K562 treated with DMSO at 1 percent for 48 hours (cell line): ENCODE results near the gene SLC4A8. TPM values are rescaled to one million over a fixed set of nuclear protein-coding genes. Genes with fewer than 3 reads are reported as not detected.

Experiments
- total RNA-seq: library from RNA; unstranded; fragments of 300-600 nt; gene quantifications from 2 replicates; pipeline ENCODE4 v1.2.3, GENCODE V29; 2022; ENCODE audit warnings: low replicate concordance; ENCODE audit errors: extremely low read depth

SLC4A8 gene
- total RNA-seq: not detected in 2 replicates

DNA sequence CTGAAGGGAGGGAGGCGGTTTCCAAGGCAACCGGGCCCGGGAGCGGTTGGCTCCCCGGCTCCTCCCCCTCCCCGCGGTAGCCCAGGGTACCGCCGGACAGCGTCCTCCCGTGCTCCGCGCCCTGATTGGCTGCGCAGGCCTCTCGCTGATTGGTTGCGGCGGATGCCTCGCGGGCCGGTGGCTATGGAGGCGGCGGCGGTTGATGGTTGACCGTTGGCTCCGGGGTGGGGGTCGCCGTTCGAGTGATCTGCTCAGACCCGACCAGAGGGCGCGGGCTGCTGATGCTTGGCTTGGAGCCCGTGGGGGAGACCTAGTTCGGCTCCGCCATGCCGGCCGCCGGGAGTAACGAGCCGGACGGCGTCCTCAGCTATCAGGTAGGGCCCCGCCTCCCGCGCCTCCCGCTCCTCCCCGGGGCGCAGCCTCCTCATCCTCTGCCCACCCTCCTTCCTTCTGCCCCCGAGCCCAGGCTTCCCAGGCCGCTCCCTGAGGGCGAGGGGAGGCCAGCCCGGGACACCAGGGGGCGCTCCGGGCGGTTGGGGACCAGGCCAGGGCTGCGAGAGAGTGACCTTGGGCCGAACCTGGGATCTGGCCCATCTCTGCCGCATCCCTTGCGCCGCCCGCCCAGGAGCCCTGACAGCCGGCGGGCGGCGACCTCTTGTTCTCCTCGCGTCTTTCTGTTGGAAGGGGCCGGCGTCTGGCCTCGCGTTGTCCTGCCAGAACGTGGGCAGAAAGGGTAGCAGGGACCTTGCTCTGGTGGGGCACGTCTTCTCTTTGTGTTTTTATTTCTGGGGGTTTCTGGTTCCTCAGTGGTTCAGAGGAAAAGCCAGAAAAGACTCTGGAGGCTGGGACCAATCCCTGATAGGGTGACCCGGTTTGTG is at the start of gene SLC4A8:
Gene SLC4A8, plus strand, starts transcription at position 170 of the 878 bp plus-strand sequence. Its CDS starts 157 bp downstream, at position 327.

DNA sequence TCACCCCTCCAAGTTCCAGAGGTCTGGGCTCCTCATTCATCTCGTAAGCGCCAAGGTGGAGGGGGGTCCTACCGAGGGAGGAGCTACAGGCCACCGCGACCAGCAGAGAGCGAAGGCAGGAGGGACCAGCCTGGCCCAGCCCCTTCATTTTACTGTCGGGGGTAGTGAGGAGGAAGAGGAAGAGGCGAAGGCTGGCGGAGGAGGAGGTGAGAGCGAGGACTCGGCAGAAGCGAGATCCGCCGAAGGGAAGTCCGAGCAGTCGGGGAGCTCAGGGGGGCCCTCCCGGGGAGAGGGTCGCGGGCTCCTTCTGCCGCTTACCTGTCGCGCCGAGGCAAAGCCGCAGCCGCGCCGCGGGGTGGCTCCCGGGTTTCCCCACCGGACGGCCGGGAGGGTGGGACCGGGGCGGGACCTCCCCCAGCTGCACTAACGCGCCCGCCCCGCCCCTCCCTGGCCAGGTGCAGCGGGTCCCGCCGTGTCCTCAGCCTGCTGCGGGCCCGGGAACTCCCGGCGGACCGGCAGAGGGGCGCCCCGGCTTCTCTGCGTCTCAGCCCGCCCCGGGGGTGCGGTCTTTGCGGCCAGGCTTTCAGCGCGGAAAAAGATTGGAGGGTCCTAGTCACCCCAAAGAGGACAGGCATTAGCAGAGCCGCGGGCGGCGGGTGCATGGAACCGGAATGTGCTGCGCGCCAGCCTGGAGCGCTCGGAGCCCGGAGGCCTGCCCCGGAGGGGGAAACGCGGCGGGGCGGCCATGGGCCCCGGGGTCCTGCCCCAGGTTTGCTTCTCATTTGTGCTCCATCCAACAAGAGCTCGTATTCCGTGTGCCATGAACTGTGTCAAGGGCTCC is 33.1 kb upstream of the SLC4A8 start, which contains the start of gene GALNT6:
Gene GALNT6, minus strand, starts transcription at position 124 of the 841 bp plus-strand sequence. CDS start 11,625 bp downstream, outside the sequence.

Other genes with a start within 250 kb of the SLC4A8 start
- not detected in 2 replicates for gene POU6F1, start 206.8 kb upstream of the SLC4A8 start, total RNA-seq
- gene DAZAP2, start 186.0 kb upstream of the SLC4A8 start, total RNA-seq: 302 TPM in 1 of 2 replicates, not detected in the other
- gene SMAGP, start 154.4 kb upstream of the SLC4A8 start, total RNA-seq: not detected in 2 replicates
- not detected in 2 replicates for gene BIN2, start 100.7 kb upstream of the SLC4A8 start, total RNA-seq
- gene CELA1, start 78.2 kb upstream of the SLC4A8 start, total RNA-seq: not detected in 2 replicates
- not detected in 2 replicates for gene GALNT6, start 33.4 kb upstream of the SLC4A8 start, total RNA-seq
- gene SCN8A, start 166.4 kb downstream of the SLC4A8 start, total RNA-seq: not detected in 2 replicates